ENCODE results near the gene PCBP4.

Gene PCBP4

GRCh38 chr3:51945926-51946705 lies 21.1 kb downstream of the PCBP4 start:
- no peaks in the 10 kb centered on the region for H3K27me3 ChIP-seq (replicated peaks)
- H3K27ac ChIP-seq = no peak overlapping the region
- no peak for DNase-seq
- H3K4me3 ChIP-seq (ENCODE audit: low read depth, low read length) = no peak overlapping the region
- in situ Hi-C loops (cut with HindIII; ENCODE audit: low pct_ligation_motif_present, low sequenced_read_pairs) = no loop called here
- H3K36me3 ChIP-seq (replicated peaks) = no peaks in the 10 kb centered on the region
- no peak for TF ChIP-seq CTCF (IDR thresholded peaks at IDR 0.05; ENCODE audit: low read depth, low read length, missing control alignments)

DNA sequence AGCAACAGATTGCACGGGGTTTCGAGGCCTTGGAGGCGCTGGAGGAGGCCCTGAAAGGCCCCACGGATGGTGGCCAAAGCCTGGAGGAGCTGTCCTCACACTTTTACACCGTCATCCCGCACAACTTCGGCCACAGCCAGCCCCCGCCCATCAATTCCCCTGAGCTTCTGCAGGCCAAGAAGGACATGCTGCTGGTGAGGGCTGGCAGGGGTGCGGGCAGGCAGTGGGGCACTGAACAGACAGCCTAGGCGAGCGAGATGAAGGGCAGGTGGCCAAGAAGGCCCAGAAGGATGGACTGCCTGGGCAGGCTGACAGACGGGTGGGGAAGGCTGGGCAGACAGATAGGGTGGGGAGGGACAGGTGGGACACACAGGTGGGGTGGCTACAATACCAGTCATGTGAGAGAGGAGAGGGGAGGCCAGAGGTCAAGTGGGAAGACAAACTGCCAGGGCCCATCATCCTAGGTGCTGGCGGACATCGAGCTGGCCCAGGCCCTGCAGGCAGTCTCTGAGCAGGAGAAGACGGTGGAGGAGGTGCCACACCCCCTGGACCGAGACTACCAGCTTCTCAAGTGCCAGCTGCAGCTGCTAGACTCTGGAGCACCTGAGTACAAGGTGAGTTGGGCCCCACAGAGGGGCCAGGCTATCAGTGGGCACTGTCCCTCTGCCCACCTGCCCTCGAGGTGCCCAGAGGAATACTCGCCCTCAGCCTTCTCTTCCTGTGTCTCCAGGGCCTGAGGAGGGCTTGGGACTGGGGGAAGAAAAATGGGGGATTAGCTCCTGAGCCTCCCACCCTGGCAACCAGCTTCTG lies 22.0 kb downstream of the PCBP4 start:
- Histone ChIP-seq H3K27me3 (replicated peaks) (no peaks in the 10 kb centered on the region), H3K4me3 (ENCODE audit: low read depth, low read length) (no peak overlapping the region), H3K27ac (no peak overlapping the region), H3K36me3 (replicated peaks) (no peaks in the 10 kb centered on the region)
- in situ Hi-C loops (cut with HindIII; ENCODE audit: low pct_ligation_motif_present, low sequenced_read_pairs) = no loop called here
- no peak for DNase-seq
- TF ChIP-seq CTCF (IDR thresholded peaks at IDR 0.05; ENCODE audit: low read depth, low read length, missing control alignments) = no peak

DNA sequence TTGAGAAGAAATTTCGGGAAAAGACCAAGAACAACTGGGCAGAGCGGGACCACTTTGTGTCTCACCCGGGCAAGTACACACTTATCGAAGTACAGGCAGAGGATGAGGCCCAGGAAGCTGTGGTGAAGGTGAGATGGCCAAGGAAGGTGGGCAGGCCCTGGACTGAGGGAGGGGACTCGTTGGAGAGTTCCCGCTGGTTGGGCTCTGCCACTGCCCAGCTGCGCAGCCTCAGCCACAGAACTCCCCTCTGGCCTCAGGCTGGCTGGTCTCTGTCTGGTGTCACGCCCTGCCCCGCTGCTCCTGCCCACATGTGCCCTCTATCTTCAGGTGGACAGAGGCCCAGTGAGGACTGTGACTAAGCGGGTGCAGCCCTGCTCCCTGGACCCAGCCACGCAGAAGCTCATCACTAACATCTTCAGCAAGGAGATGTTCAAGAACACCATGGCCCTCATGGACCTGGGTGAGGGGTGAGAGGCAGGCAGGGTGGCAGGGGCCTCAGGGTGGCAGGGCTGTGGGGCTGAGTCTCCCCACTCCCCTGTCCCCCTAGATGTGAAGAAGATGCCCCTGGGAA lies 22.7 kb downstream of the PCBP4 start:
- H3K4me3 ChIP-seq (ENCODE audit: low read depth, low read length) = no peak overlapping the region
- H3K27me3 ChIP-seq (replicated peaks) = no peaks in the 10 kb centered on the region
- no peak overlapping the region for H3K27ac ChIP-seq
- no peak for TF ChIP-seq CTCF (IDR thresholded peaks at IDR 0.05; ENCODE audit: low read depth, low read length, missing control alignments)
- in situ Hi-C loops (cut with HindIII; ENCODE audit: low pct_ligation_motif_present, low sequenced_read_pairs) = no loop called here
- H3K36me3 ChIP-seq (replicated peaks) = no peaks in the 10 kb centered on the region
- no peak for DNase-seq

DNA sequence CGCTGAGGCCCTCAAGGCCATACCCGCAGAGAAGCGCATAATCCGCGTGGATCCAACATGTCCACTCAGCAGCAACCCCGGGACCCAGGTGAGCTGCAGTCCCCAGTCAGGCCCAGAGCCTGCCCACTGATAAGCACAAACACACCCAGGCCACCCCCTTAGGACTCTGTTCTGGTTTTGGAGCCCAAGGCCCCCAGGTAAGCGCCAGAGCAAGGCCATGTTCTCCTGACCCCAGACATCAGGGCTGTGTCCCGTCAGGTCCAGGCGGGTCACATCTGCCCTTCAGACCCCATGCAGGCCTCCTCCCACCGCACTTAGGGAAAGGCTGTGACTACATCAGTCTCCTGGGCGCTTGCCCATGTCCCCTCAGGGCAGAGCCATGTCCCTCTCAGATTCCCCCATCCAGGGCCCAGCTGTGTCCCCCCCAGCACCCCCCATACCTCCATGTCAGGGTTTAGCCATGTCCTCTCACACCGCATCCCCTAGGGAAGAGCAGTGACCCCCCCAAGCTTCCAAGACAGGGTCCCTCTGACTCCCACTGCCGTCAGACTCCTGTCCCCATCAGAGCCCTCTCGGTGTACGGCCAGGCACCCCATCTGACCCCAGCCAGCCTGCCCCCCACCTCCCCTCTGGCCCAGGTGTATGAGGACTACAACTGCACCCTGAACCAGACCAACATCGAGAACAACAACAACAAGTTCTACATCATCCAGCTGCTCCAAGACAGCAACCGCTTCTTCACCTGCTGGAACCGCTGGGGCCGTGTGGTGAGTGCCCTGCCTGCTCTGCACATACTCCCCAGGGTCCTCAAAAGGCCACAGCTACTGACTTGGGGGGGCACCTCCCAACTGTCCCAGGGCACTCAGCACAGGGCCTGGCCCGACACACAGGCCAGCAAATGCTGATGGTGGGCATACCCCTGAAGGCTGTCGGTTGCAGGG lies 23.5 kb downstream of the PCBP4 start:
- no peaks in the 10 kb centered on the region for H3K36me3 ChIP-seq (replicated peaks)
- H3K27ac ChIP-seq = no peak overlapping the region
- no peaks in the 10 kb centered on the region for H3K27me3 ChIP-seq (replicated peaks)
- in situ Hi-C loops (cut with HindIII; ENCODE audit: low pct_ligation_motif_present, low sequenced_read_pairs) = no loop called here
- no peak for TF ChIP-seq CTCF (IDR thresholded peaks at IDR 0.05; ENCODE audit: low read depth, low read length, missing control alignments)
- no peak for DNase-seq
- no peak overlapping the region for H3K4me3 ChIP-seq (ENCODE audit: low read depth, low read length)

DNA sequence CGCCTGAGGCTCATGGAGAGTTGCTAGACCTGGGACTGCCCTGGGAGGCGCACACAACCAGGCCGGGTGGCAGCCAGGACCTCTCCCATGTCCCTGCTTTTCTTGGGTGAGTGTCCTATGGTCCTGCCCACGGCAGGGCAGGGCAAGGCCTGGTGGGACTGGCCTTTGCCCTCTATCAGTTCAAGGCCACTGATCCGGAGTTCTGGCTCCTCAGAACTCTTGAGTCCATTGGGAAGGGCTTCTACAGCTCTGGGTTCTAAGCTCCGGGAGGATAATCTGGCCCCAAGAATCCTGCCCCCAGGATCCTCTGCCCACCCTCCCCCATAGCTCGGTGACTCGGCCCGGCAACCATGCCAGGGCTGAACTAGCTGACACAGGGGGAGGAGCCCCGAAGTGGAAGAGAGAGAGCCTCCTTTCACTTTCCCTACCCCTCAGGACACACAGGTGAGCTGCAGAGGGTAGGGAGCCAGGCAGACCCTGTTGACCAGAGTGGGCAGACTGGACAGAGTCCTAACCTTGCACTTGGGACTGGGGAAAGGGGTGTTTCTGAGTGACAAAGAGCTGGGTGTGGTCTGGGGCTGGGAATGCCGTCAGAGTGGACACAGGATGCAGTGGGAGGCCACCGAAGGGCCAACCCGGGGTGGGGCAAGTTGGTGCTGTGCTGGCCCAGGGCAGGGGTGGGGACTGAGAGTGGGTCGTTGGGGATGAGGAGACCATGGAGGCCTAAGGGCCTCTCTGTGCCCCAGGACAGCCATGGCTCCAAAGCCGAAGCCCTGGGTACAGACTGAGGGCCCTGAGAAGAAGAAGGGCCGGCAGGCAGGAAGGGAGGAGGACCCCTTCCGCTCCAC lies 24.4 kb downstream of the PCBP4 start:
- Histone ChIP-seq H3K36me3 (replicated peaks) (peaks cover under 1% of the 10 kb centered on the region), H3K27ac (peak overlapping the region; percentile 66), H3K4me3 (ENCODE audit: low read depth, low read length) (peak overlapping the region; percentile 57), H3K27me3 (replicated peaks) (no peaks in the 10 kb centered on the region)
- peak; percentile 16 for DNase-seq
- no peak for TF ChIP-seq CTCF (IDR thresholded peaks at IDR 0.05; ENCODE audit: low read depth, low read length, missing control alignments)
- in situ Hi-C loops (cut with HindIII; ENCODE audit: low pct_ligation_motif_present, low sequenced_read_pairs) = no loop called here
